G401 (cell line): ENCODE results near the gene GABRR2. TPM values are rescaled to one million over a fixed set of nuclear protein-coding genes. Genes with fewer than 3 reads are reported as not detected.
"Not testable (repeated sequence)": the region's sequence is repeated elsewhere in the genome, so short reads cannot be mapped to it uniquely, and the experiment has no call there.

ENCODE experiments used
- DNase-seq: peaks from one replicate; pipeline ENCODE4 v3.0.0-alpha.2; 2015; ENCODE audit warnings: low spot score
- in situ Hi-C: cut with HindIII; loops from 2 replicates; pipeline ENCODE4 v1.10.0; 2016; ENCODE audit warnings: low sequenced_read_pairs, mixed read lengths
- total RNA-seq: library from RNA; depleted of rRNA; stranded (reverse); fragments of >200 nt; shearing (Covaris generic); gene quantifications from 2 replicates; pipeline ENCODE4 v1.2.3, GENCODE V29; 2014

The GABRR2 gene
- total RNA-seq, 1 experiment from 2014 or later, result not detected

- in situ Hi-C loops, result no loop called here
These were observed 15.8 kb upstream of the GABRR2 start for GRCh38 chr6:89330910-89331309.

GRCh38 chr6:89328976-89329375 is 13.9 kb upstream of the GABRR2 start:
- no peak for DNase-seq
- in situ Hi-C loops, result no loop called here

More at GRCh38 chr6:89330910-89331309, 15.8 kb upstream of the GABRR2 start:
- DNase-seq, result no peak

GRCh38 chr6:89324304-89324703 is 9.2 kb upstream of the GABRR2 start:
- DNase-seq, result no peak
- in situ Hi-C loops, result no loop called here

GRCh38 chr6:89323511-89323971 is 8.4 kb upstream of the GABRR2 start:
- no peak for DNase-seq
- in situ Hi-C loops, result no loop called here

- in situ Hi-C loops, result no loop called here
- DNase-seq, result no peak
These were observed 6.3 kb upstream of the GABRR2 start for GRCh38 chr6:89321131-89321970.

GRCh38 chr6:89320012-89320559 is 5.0 kb upstream of the GABRR2 start:
- no peak for DNase-seq
- in situ Hi-C loops, result no loop called here

GRCh38 chr6:89317067-89317466 is 2.0 kb upstream of the GABRR2 start:
- no peak for DNase-seq
- in situ Hi-C loops, result no loop called here

GRCh38 chr6:89314692-89315091 is 407 bp downstream of the GABRR2 start:
- in situ Hi-C loops, result no loop called here
- DNase-seq, result no peak

- in situ Hi-C loops, result no loop called here
- DNase-seq, result peak; percentile 51
These were observed 2.1 kb downstream of the GABRR2 start for GRCh38 chr6:89313006-89313405.

GRCh38 chr6:89311853-89312531 is 3.1 kb downstream of the GABRR2 start:
- DNase-seq, result peak; percentile 53
- in situ Hi-C loops, result no loop called here

- in situ Hi-C loops, result no loop called here
- DNase-seq, result no peak
These were observed 3.6 kb downstream of the GABRR2 start for GRCh38 chr6:89311530-89311852.

- in situ Hi-C loops, result no loop called here
These were observed 4.2 kb downstream of the GABRR2 start for GRCh38 chr6:89310929-89311328.

GRCh38 chr6:89308525-89309395 is 6.3 kb downstream of the GABRR2 start:
- DNase-seq, result no peak
- in situ Hi-C loops, result no loop called here

More at GRCh38 chr6:89310929-89311328, 4.2 kb downstream of the GABRR2 start:
- no peak for DNase-seq

GRCh38 chr6:89304517-89304916 is 10.6 kb downstream of the GABRR2 start:
- in situ Hi-C loops, DNase-seq: not testable (repeated sequence)

GRCh38 chr6:89302936-89303335 is 12.2 kb downstream of the GABRR2 start:
- no peak for DNase-seq
- in situ Hi-C loops, result no loop called here

GRCh38 chr6:89302195-89302770 is 12.8 kb downstream of the GABRR2 start:
- in situ Hi-C loops, result no loop called here
- no peak for DNase-seq

- DNase-seq, result no peak
- in situ Hi-C loops, result no loop called here
These were observed 13.4 kb downstream of the GABRR2 start for GRCh38 chr6:89301586-89302194.

GRCh38 chr6:89299466-89299850 is 15.6 kb downstream of the GABRR2 start:
- in situ Hi-C loops, result no loop called here
- DNase-seq, result no peak
